H1 (cell line): ENCODE measurements around the gene C1GALT1. TPM values are rescaled to one million over a fixed set of nuclear protein-coding genes. Genes with fewer than 3 reads are reported as not detected.

Experiments
- CHD7 ChIP-seq: fragments of 300-600 bp; sonication (generic); IDR thresholded peaks from 2 replicates; pipeline ENCODE4 v1.7.1; 2012; ENCODE audit warnings: low read length, moderate library complexity, mild to moderate bottlenecking, inconsistent platforms; ENCODE audit not compliant: insufficient replicate concordance
- CTBP2 ChIP-seq: IDR thresholded peaks from 2 replicates; pipeline ENCODE4 v1.7.0; 2011; ENCODE audit warnings: borderline replicate concordance, mild to moderate bottlenecking, moderate library complexity, mixed read lengths, low read length; ENCODE audit not compliant: insufficient read depth, insufficient read length
- FOSL1 ChIP-seq: IDR thresholded peaks from 2 replicates; pipeline ENCODE4 v1.6.1; 2011; ENCODE audit warnings: mild to moderate bottlenecking, low read depth, low read length, moderate library complexity; ENCODE audit not compliant: insufficient read depth
- GABPA ChIP-seq: IDR thresholded peaks from 2 replicates; pipeline ENCODE4 v1.6.1; 2011; ENCODE audit warnings: mild to moderate bottlenecking, low read length, moderate library complexity, borderline replicate concordance; ENCODE audit not compliant: insufficient read depth
- MAX ChIP-seq: IDR thresholded peaks from 2 replicates; pipeline ENCODE4 v1.6.1; 2012; ENCODE audit warnings: inconsistent platforms
- RNF2 ChIP-seq: fragments of 200-900, 300-1000 bp; sonication (generic); IDR thresholded peaks from 2 replicates; pipeline ENCODE4 v1.7.1; 2016; ENCODE audit warnings: borderline replicate concordance, low read depth, mild to moderate bottlenecking, antibody characterized with exemption, low read length; ENCODE audit not compliant: poor library complexity, severe bottlenecking; ENCODE audit errors: missing control alignments
- SIN3A ChIP-seq, 2 experiments: IDR thresholded peaks in 1 of 2; conservative IDR thresholded peaks in 1 of 2; 2 replicates each; pipeline ENCODE4 v1.6.1; 2011 to 2012; ENCODE audit warnings: low read length in 2 of 2, improper control_type of control experiment in 1 of 2, low read depth in 1 of 2, mild to moderate bottlenecking in 1 of 2
- TAF7 ChIP-seq: optimal IDR thresholded peaks from 2 replicates; pipeline ENCODE3; 2011; ENCODE audit warnings: low read depth, mild to moderate bottlenecking, inconsistent platforms, low read length, moderate library complexity, borderline replicate concordance
- polyA plus RNA-seq, 7 experiments: library from polyadenylated mRNA; depleted of rRNA in 3 of 7; stranded (reverse) in 5 of 7; unstranded in 2 of 7; fragments of >200 nt in 5 of 7; fragments of 200-250 nt in 2 of 7; gene quantifications; 1 replicate in 5 of 7; 2 replicates in 1 of 7; 4 replicates in 1 of 7; pipeline versions ENCODE4 v1.2.1 to v1.2.3, GENCODE V29; 2011 to 2013; ENCODE audit warnings: missing spikeins in 2 of 7, mixed read lengths in 2 of 7
- total RNA-seq: library from RNA; stranded (reverse); fragmentation: NEBNext Ultra II Directional; extraction: Animal tissue kit (Norgen Biotek cat#: 25700); gene quantifications from 2 replicates; pipeline ENCODE4 v1.2.1, GENCODE V29; 2021

Gene C1GALT1
- total and polyA plus RNA-seq, 2 of the 8 experiments (the other 6 are each of a cell fraction or from before 2014, with no cell fraction given) = 18.7 to 94.2 TPM

- TF ChIP-seq CHD7 (peak; percentile 33), TAF7 (no peak), CTBP2 (no peak), RNF2 (no peak), GABPA (no peak), FOSL1 (no peak), SIN3A (conservative IDR thresholded peaks at IDR 0.05 in 1 of 2, IDR thresholded peaks at IDR 0.05 in 1 of 2; ENCODE audit: low read depth in 1 of 2, low read length in 2 of 2) (no peak), MAX (no peak)
These were observed 28.3 kb downstream of the C1GALT1 start (continued) for GRCh38 chr7:7210475-7211237.
